Fibroblast of skin of scalp (primary cell): ENCODE results near the gene TLR6. TPM values are rescaled to one million over a fixed set of nuclear protein-coding genes. Genes with fewer than 3 reads are reported as not detected.
A peak's percentile ranks its signal among the peaks of the same experiment; 100 is the strongest.

Source experiments
- DNase-seq: peaks from one replicate; pipeline ENCODE4 v3.0.0-alpha.2; 2013
- polyA plus RNA-seq, 2 experiments: library from polyadenylated mRNA; unstranded; fragments of 120-200 nt; gene quantifications; one replicate each; pipeline ENCODE4 v1.2.1, GENCODE V29; 2013; ENCODE audit not compliant: insufficient read length in 2 of 2

The TLR6 gene, protein sequence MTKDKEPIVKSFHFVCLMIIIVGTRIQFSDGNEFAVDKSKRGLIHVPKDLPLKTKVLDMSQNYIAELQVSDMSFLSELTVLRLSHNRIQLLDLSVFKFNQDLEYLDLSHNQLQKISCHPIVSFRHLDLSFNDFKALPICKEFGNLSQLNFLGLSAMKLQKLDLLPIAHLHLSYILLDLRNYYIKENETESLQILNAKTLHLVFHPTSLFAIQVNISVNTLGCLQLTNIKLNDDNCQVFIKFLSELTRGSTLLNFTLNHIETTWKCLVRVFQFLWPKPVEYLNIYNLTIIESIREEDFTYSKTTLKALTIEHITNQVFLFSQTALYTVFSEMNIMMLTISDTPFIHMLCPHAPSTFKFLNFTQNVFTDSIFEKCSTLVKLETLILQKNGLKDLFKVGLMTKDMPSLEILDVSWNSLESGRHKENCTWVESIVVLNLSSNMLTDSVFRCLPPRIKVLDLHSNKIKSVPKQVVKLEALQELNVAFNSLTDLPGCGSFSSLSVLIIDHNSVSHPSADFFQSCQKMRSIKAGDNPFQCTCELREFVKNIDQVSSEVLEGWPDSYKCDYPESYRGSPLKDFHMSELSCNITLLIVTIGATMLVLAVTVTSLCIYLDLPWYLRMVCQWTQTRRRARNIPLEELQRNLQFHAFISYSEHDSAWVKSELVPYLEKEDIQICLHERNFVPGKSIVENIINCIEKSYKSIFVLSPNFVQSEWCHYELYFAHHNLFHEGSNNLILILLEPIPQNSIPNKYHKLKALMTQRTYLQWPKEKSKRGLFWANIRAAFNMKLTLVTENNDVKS
- polyA plus RNA-seq (2013, experiment 1 of 2; ENCODE audit: insufficient read length): 0.84 TPM
- 0.89 TPM for polyA plus RNA-seq (2013, experiment 2 of 2; ENCODE audit: insufficient read length)

- DNase-seq: peak; percentile 53
Measured at GRCh38 chr4:38856524-38857337, at the start of gene TLR6. Gene TLR6 (minus strand): TSS chr4:38856817. CDS start chr4:38829473, 27,344 bp downstream.

GRCh38 chr4:38905652-38906385 lies 49.2 kb upstream of the TLR6 start:
- DNase-seq: no peak

GRCh38 chr4:38904682-38905081 lies 48.1 kb upstream of the TLR6 start:
- no peak for DNase-seq

GRCh38 chr4:38904090-38904666 lies 47.6 kb upstream of the TLR6 start:
- no peak for DNase-seq

DNA sequence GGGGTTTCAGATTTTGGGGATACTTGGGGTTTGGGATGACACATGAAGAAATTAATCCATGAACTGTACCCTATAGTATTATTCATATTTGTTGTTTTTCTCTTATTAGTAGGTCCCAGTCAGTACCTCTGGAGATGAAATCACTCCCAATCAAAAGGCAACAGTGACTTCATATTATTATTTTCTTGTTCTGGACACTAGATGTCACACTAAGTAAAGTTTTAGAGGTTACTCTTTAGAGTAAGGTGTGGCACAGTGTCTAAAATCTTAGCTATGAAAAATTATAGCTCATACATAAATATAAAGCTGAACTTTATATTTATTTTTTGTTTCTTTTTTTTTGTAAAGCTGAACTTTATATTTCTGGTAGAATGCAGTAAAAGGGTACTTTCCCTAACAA lies 46.1 kb upstream of the TLR6 start:
- DNase-seq: peak; percentile 16

GRCh38 chr4:38902221-38902620 lies 45.6 kb upstream of the TLR6 start:
- no peak for DNase-seq

DNA sequence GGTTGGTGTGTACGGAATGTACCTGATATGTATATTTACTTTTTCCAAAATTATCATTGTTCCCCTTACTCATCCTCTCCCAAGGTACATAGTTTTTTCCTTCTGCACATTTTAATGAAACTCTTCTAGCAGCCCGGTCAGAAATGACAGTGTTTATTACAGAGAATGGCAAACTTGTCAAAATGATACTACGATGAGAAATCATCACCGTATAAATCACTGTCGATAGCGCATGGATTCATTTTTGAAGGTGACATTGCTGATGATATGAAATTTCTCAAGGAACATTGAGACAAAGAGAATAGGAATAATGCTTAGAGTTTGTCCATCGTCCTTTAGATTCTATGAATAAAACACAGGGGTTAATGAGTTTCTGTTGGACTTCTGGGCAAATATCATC lies 41.6 kb upstream of the TLR6 start:
- no peak for DNase-seq

DNA sequence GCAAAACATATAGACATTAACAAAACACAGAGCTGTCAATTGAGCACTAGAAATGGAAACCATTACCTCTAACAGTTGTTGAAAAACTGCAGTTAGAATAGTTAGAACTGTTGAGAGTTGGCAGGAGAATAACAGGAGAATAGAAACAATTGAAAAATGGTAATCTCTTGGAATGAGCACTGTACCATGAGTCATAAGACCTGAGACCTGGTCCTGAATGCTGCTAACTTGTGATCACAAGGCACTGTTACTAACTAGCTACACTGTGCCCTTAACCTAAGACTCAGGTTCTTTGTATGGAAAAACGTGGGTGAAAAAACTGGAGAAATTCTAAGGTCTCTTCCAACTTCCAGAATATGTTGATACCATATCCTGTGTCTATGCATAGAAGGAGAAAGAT lies 40.3 kb upstream of the TLR6 start:
- DNase-seq: no peak

GRCh38 chr4:38894322-38894982 lies 37.8 kb upstream of the TLR6 start:
- no peak for DNase-seq

DNA sequence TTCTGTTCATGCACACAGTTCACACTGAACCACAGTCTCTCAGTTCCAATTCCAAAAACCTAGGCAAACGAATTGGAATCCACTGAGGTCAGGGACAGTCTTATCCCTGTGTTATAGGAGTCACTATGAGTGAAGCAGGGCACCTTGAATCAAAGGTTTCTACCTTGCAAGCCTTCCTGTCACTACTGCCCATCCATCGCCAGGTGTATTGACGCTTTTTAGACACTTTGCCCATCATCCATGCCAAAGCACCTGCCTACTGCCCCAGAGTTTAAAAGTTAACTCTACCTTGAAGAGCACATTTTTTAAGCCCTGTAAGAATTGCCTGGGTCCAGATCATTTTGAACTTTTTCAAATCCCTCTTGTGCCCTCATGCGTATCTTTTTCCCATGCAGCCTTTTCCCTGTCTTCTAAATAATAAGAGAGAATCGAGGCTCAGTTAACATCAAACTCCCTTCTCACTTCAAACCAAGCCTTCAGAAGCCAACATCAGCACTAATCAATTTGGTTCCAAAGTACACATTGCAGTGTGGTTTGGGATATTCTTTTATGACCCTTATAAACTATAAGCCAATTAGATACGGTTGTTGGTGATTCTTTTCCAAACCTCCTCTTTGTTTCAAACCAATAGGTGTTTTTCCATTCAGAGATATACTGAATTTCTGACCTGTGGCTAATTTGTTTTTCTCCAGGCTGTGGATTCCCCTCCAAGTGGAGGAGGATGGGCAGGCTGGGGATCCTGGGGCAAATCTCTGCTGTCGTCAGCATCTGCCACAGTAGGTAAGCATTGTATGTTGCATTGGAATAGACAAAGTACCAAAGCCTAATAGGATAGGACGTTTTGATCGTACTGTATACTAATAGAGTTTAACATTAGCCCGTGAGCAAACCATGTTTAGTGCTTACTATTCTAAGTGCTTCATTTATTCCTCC lies 34.7 kb upstream of the TLR6 start:
- DNase-seq: no peak

GRCh38 chr4:38889143-38889542 lies 32.5 kb upstream of the TLR6 start:
- DNase-seq: peak; percentile 89

GRCh38 chr4:38884254-38884653 lies 27.6 kb upstream of the TLR6 start:
- DNase-seq: no peak

GRCh38 chr4:38876636-38877035 lies 20.0 kb upstream of the TLR6 start:
- DNase-seq: no peak

GRCh38 chr4:38873290-38873944 lies 16.8 kb upstream of the TLR6 start:
- no peak for DNase-seq

GRCh38 chr4:38872620-38873019 lies 16.0 kb upstream of the TLR6 start:
- DNase-seq: peak; percentile 49

GRCh38 chr4:38871593-38871992 lies 15.0 kb upstream of the TLR6 start:
- no peak for DNase-seq

DNA sequence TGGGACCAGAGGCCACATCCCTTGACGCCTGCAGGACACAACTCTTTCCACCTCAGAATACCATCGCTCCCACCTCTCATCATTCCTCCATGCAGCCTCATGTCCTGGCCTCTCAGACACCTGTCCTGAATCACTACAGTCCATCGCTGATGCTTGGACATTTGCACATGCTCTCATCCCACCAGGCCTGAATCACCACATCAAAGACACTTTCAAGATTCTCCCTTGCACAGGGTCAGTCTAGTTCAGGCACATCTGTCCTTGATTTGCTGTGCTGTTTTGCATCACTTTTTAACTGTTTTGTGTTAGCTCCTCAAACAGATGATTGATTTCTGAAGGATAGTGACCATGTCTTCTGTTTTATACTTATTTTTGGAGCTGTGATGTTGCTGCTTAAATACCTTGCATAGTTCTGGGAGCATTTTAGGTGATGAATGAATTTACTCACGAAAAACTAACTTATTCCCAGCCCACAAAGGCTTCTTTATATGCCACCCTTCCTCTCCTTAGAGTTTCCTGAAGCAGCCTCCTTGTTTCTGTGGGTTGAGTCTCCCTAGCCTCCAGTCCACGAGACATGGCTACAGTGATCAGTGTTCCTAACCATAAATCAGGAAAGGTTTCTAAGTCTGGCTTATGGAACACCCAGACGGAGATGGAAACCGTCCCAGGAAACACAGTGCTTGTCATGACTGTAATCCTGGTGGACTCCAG lies 13.6 kb upstream of the TLR6 start:
- no peak for DNase-seq

DNA sequence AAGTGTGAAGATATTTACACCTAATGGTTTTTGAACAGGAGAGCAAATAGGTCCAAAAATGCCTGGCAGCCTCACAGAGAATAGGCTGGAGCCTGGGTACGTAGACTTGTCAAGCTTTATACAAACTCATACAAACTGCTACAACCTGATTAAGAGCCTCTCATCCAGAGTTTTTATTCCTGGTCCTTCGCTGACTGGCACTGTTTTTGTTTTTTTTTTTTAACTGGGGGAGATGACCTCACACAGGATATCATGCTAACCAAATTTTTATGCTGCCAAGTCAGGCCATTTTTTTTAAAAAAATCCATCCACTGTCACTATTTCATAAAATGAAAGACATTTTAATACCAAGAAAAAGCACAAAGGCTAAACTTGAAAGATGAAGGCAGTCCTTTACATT lies 12.9 kb upstream of the TLR6 start:
- peak; percentile 38 for DNase-seq
